ENCODE measurements around the gene ZNF835. TPM values are rescaled to one million over a fixed set of nuclear protein-coding genes. Genes with fewer than 3 reads are reported as not detected.

The ZNF835 gene
- total RNA-seq, 1 donor from 2014 or later, result 0.17 TPM

- Mint-ChIP-seq H3K4me1 (ENCODE audit: low read depth) (no peaks in the 10 kb centered on the region), H3K36me3 (ENCODE audit: insufficient read depth) (peaks cover 63% of the 10 kb centered on the region), H3K27me3 (no peaks in the 10 kb centered on the region), H3K27ac (no peak overlapping the region), H3K4me3 (ENCODE audit: low read depth) (no peak overlapping the region), H3K9me3 (ENCODE audit: low read depth) (peaks cover 52% of the 10 kb centered on the region)
- no peak for DNase-seq (ENCODE audit: low spot score, unreplicated experiment)
- TF ChIP-seq, protein P1, sequence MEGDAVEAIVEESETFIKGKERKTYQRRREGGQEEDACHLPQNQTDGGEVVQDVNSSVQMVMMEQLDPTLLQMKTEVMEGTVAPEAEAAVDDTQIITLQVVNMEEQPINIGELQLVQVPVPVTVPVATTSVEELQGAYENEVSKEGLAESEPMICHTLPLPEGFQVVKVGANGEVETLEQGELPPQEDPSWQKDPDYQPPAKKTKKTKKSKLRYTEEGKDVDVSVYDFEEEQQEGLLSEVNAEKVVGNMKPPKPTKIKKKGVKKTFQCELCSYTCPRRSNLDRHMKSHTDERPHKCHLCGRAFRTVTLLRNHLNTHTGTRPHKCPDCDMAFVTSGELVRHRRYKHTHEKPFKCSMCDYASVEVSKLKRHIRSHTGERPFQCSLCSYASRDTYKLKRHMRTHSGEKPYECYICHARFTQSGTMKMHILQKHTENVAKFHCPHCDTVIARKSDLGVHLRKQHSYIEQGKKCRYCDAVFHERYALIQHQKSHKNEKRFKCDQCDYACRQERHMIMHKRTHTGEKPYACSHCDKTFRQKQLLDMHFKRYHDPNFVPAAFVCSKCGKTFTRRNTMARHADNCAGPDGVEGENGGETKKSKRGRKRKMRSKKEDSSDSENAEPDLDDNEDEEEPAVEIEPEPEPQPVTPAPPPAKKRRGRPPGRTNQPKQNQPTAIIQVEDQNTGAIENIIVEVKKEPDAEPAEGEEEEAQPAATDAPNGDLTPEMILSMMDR (IDR thresholded peaks at IDR 0.05; ENCODE audit: unreplicated experiment), result no peak
Measured at GRCh38 chr19:56625708-56626107, 45.8 kb downstream of the ZNF835 start.

DNA sequence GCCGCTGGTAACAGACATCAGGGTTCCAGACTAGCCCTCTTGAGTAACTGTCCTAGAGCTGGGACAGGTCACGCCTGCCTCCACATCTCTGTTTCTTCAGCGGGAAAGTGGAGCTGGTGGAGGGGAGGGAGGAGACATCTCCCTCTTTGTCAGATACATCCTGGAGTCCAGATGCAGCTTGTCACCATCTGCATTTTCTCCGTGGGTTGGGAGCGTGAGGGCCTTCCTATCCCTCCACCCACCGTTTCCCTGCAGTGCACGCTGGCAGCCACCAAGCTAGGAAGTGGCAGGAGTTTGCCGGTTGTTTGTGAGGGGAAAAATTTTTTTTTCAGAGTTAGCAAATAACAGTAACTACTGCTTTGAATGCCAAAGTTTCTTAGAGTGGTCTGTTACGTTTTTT lies 48.6 kb downstream of the ZNF835 start:
- no peaks in the 10 kb centered on the region for H3K4me1 Mint-ChIP-seq (ENCODE audit: low read depth)
- no peak for DNase-seq (ENCODE audit: low spot score, unreplicated experiment)
- peaks cover 50% of the 10 kb centered on the region for H3K9me3 Mint-ChIP-seq (ENCODE audit: low read depth)
- no peak overlapping the region for H3K27ac Mint-ChIP-seq
- H3K4me3 Mint-ChIP-seq (ENCODE audit: low read depth), result no peak overlapping the region
- no peaks in the 10 kb centered on the region for H3K27me3 Mint-ChIP-seq
- peaks cover 75% of the 10 kb centered on the region for H3K36me3 Mint-ChIP-seq (ENCODE audit: insufficient read depth)
- TF ChIP-seq, protein P1 (IDR thresholded peaks at IDR 0.05; ENCODE audit: unreplicated experiment), result no peak

- TF ChIP-seq, protein P1 (IDR thresholded peaks at IDR 0.05; ENCODE audit: unreplicated experiment), result no peak
- Mint-ChIP-seq H3K36me3 (ENCODE audit: insufficient read depth) (peaks cover 77% of the 10 kb centered on the region), H3K27me3 (no peaks in the 10 kb centered on the region), H3K4me1 (ENCODE audit: low read depth) (no peaks in the 10 kb centered on the region), H3K9me3 (ENCODE audit: low read depth) (peaks cover 50% of the 10 kb centered on the region), H3K4me3 (ENCODE audit: low read depth) (no peak overlapping the region), H3K27ac (no peak overlapping the region)
- DNase-seq (ENCODE audit: low spot score, unreplicated experiment), result no peak
Measured at GRCh38 chr19:56622374-56622773, 49.2 kb downstream of the ZNF835 start.

GRCh38 chr19:56619121-56619520 lies 52.4 kb downstream of the ZNF835 start:
- no peak overlapping the region for H3K4me3 Mint-ChIP-seq (ENCODE audit: low read depth)
- no peak for DNase-seq (ENCODE audit: low spot score, unreplicated experiment)
- H3K36me3 Mint-ChIP-seq (ENCODE audit: insufficient read depth), result peaks cover 89% of the 10 kb centered on the region
- H3K27me3 Mint-ChIP-seq, result no peaks in the 10 kb centered on the region
- H3K27ac Mint-ChIP-seq, result no peak overlapping the region
- H3K9me3 Mint-ChIP-seq (ENCODE audit: low read depth), result peaks cover 69% of the 10 kb centered on the region
- no peaks in the 10 kb centered on the region for H3K4me1 Mint-ChIP-seq (ENCODE audit: low read depth)
- TF ChIP-seq, protein P1 (IDR thresholded peaks at IDR 0.05; ENCODE audit: unreplicated experiment), result no peak

DNA sequence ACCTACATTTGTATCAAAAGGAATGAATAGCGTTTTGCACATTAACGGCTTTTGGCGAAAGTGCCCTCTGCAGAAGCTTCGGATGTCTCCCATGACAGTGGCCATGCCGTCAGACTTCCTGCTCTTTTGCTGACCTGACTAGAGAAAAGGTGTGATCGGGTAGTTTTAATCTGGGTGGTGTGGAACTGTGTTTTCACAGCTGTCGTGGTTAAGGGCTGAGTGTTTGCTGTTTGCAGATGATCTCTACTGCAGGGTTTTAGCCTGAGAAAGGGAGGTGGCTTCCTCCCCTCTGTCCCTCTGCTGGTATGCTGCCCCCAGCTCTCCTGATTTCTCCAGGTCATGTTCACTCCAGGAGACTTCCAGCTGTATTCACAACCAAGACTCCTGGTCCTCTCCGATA lies 54.0 kb downstream of the ZNF835 start:
- no peak overlapping the region for H3K27ac Mint-ChIP-seq
- no peak for DNase-seq (ENCODE audit: low spot score, unreplicated experiment)
- H3K9me3 Mint-ChIP-seq (ENCODE audit: low read depth), result peaks cover 75% of the 10 kb centered on the region
- H3K36me3 Mint-ChIP-seq (ENCODE audit: insufficient read depth), result peaks cover 91% of the 10 kb centered on the region
- no peak overlapping the region for H3K4me3 Mint-ChIP-seq (ENCODE audit: low read depth)
- TF ChIP-seq, protein P1 (IDR thresholded peaks at IDR 0.05; ENCODE audit: unreplicated experiment), result no peak
- H3K27me3 Mint-ChIP-seq, result no peaks in the 10 kb centered on the region
- H3K4me1 Mint-ChIP-seq (ENCODE audit: low read depth), result no peaks in the 10 kb centered on the region
